HEK293 (cell line): ENCODE data around the gene MRPL28.
A peak's percentile ranks its signal among the peaks of the same experiment; 100 is the strongest.

Experiments
- CTCF ChIA-PET: fragments of 350-600 bp; formaldehyde crosslinking; extraction: SDS; loops from one replicate; lab custom pipeline; 2021; ENCODE audit warnings: antibody characterized with exemption; lab: Yijun Ruan, JAX
- POLR2A ChIA-PET: fragments of 300-600 bp; formaldehyde crosslinking; extraction: SDS; loops from one replicate; lab custom pipeline; 2020; ENCODE audit warnings: antibody characterized with exemption, inconsistent platforms; lab: Yijun Ruan, JAX
- H3K27ac ChIP-seq: fragments of 200-500 bp; sonication (Bioruptor generic); 2 replicates; pipeline ENCODE4 v1.5.1; 2014; ENCODE audit warnings: low read depth, low read length, control low read depth, inconsistent platforms; ENCODE audit errors: extremely low read depth
- H3K36me3 ChIP-seq, 2 experiments: fragments of 200-500 bp in 1 of 2; sonication (Bioruptor generic) in 1 of 2; 1 replicate in 1 of 2; 2 replicates in 1 of 2; pipeline ENCODE4 v1.5.1; 2014 to 2017; ENCODE audit warnings: inconsistent platforms in 2 of 2, low read length in 2 of 2; ENCODE audit not compliant: control insufficient read depth in 2 of 2, insufficient read depth in 1 of 2
- H3K4me1 ChIP-seq: fragments of 200-500 bp; sonication (Bioruptor generic); 2 replicates; pipeline ENCODE4 v1.5.1; 2014; ENCODE audit warnings: mild to moderate bottlenecking, low read length, inconsistent platforms; ENCODE audit not compliant: control insufficient read depth, insufficient read depth
- H3K4me3 ChIP-seq: 2 replicates; pipeline ENCODE4 v1.5.1; 2011; ENCODE audit warnings: low read depth, mild to moderate bottlenecking, control low read depth, low read length, moderate library complexity
- H3K9me3 ChIP-seq: fragments of 200-500 bp; sonication (Bioruptor generic); 2 replicates; pipeline ENCODE4 v1.5.1; 2014; ENCODE audit warnings: low read depth, low read length, inconsistent platforms; ENCODE audit not compliant: control insufficient read depth, insufficient read depth
- BCL11B ChIP-seq: fragments of 450-650 bp; formaldehyde crosslinking; IDR thresholded peaks from 2 replicates; pipeline ENCODE4 v1.5.1; 2016; ENCODE audit warnings: low read depth, missing biosample characterization, missing genetic modification characterization
- FEZF1 ChIP-seq: fragments of 450-650 bp; formaldehyde crosslinking; IDR thresholded peaks from 2 replicates; pipeline ENCODE4 v1.5.1; 2016; ENCODE audit warnings: missing biosample characterization, missing genetic modification characterization
- HOXA7 ChIP-seq: sonication (generic); formaldehyde crosslinking; IDR thresholded peaks from 2 replicates; pipeline ENCODE4 v1.8.1; 2022; ENCODE audit warnings: missing genetic modification reagents, borderline replicate concordance
- IKZF3 ChIP-seq: fragments of 450-650 bp; IDR thresholded peaks from 2 replicates; pipeline ENCODE4 v1.5.0; 2018; ENCODE audit warnings: missing biosample characterization, mild to moderate bottlenecking, missing genetic modification characterization, moderate library complexity
- RBAK ChIP-seq: fragments of 450-650 bp; formaldehyde crosslinking; IDR thresholded peaks from 2 replicates; pipeline ENCODE4 v1.5.1; 2016; ENCODE audit warnings: missing biosample characterization, missing genetic modification characterization
- REPIN1 ChIP-seq: fragments of 450-650 bp; formaldehyde crosslinking; IDR thresholded peaks from 2 replicates; pipeline ENCODE4 v1.5.1; 2017; ENCODE audit warnings: missing biosample characterization, missing genetic modification characterization, low read depth
- SALL2 ChIP-seq: fragments of 450-650 bp; formaldehyde crosslinking; IDR thresholded peaks from 2 replicates; pipeline ENCODE4 v1.5.0; 2017; ENCODE audit warnings: missing biosample characterization, mild to moderate bottlenecking, missing genetic modification characterization, borderline replicate concordance
- YY2 ChIP-seq: fragments of 450-650 bp; formaldehyde crosslinking; IDR thresholded peaks from 2 replicates; pipeline ENCODE4 v1.5.1; 2016; ENCODE audit warnings: missing biosample characterization, missing genetic modification characterization
- ZBTB49 ChIP-seq: fragments of 450-650 bp; formaldehyde crosslinking; IDR thresholded peaks from 2 replicates; pipeline ENCODE4 v1.5.1; 2016; ENCODE audit warnings: missing biosample characterization, missing genetic modification characterization, low read depth
- ZFP37 ChIP-seq: fragments of 450-650 bp; formaldehyde crosslinking; IDR thresholded peaks from 2 replicates; pipeline ENCODE4 v1.5.1; 2016; ENCODE audit warnings: missing biosample characterization, missing genetic modification characterization
- ZIC2 ChIP-seq: fragments of 450-650 bp; formaldehyde crosslinking; IDR thresholded peaks from 2 replicates; pipeline ENCODE4 v1.5.1; 2016; ENCODE audit warnings: missing biosample characterization, missing genetic modification characterization
- ZNF174 ChIP-seq: fragments of 450-650 bp; formaldehyde crosslinking; IDR thresholded peaks from 2 replicates; pipeline ENCODE4 v1.5.0; 2017; ENCODE audit warnings: missing biosample characterization, mild to moderate bottlenecking, missing genetic modification characterization
- ZNF23 ChIP-seq: fragments of 450-650 bp; formaldehyde crosslinking; IDR thresholded peaks from 2 replicates; pipeline ENCODE4 v1.5.1; 2016; ENCODE audit warnings: missing biosample characterization, missing genetic modification characterization, borderline replicate concordance
- ZNF239 ChIP-seq: fragments of 450-650 bp; formaldehyde crosslinking; IDR thresholded peaks from 2 replicates; pipeline ENCODE4 v1.5.1; 2016; ENCODE audit warnings: missing biosample characterization, missing genetic modification characterization
- ZNF350 ChIP-seq: fragments of 450-650 bp; formaldehyde crosslinking; IDR thresholded peaks from 2 replicates; pipeline ENCODE4 v1.5.0; 2017; ENCODE audit warnings: missing biosample characterization, mild to moderate bottlenecking, missing genetic modification characterization
- ZNF354C ChIP-seq: fragments of 450-650 bp; formaldehyde crosslinking; IDR thresholded peaks from 2 replicates; pipeline ENCODE4 v1.5.1; 2016; ENCODE audit warnings: missing biosample characterization, missing genetic modification characterization, low read depth, borderline replicate concordance
- ZNF37A ChIP-seq: fragments of 450-650 bp; IDR thresholded peaks from 2 replicates; pipeline ENCODE4 v1.5.1; 2018; ENCODE audit warnings: missing biosample characterization, missing genetic modification characterization
- ZNF530 ChIP-seq: fragments of 450-650 bp; formaldehyde crosslinking; IDR thresholded peaks from 2 replicates; pipeline ENCODE4 v1.5.1; 2016; ENCODE audit warnings: low read depth, missing biosample characterization, missing genetic modification characterization
- ZNF549 ChIP-seq: fragments of 450-650 bp; IDR thresholded peaks from 2 replicates; pipeline ENCODE4 v1.5.1; 2018; ENCODE audit warnings: missing biosample characterization, missing genetic modification characterization, mild to moderate bottlenecking, inconsistent platforms, moderate library complexity
- ZNF555 ChIP-seq: fragments of 450-650 bp; formaldehyde crosslinking; conservative IDR thresholded peaks from 2 replicates; pipeline ENCODE4 v1.5.1; 2017; ENCODE audit warnings: missing biosample characterization, mild to moderate bottlenecking, missing genetic modification characterization, inconsistent platforms
- ZNF660 ChIP-seq: fragments of 450-650 bp; IDR thresholded peaks from 2 replicates; pipeline ENCODE4 v1.5.1; 2018; ENCODE audit warnings: missing biosample characterization, mild to moderate bottlenecking, missing genetic modification characterization
- ZNF701 ChIP-seq: fragments of 450-650 bp; formaldehyde crosslinking; IDR thresholded peaks from 2 replicates; pipeline ENCODE4 v1.5.1; 2016; ENCODE audit warnings: missing biosample characterization, missing genetic modification characterization
- ZNF785 ChIP-seq: fragments of 450-650 bp; formaldehyde crosslinking; IDR thresholded peaks from 2 replicates; pipeline ENCODE4 v1.5.1; 2016; ENCODE audit warnings: missing biosample characterization, missing genetic modification characterization
- ZNF792 ChIP-seq: fragments of 450-650 bp; formaldehyde crosslinking; IDR thresholded peaks from 2 replicates; pipeline ENCODE4 v1.5.1; 2016; ENCODE audit warnings: missing biosample characterization, missing genetic modification characterization
- ZNF830 ChIP-seq: fragments of 450-650 bp; IDR thresholded peaks from 2 replicates; pipeline ENCODE4 v1.5.0; 2018; ENCODE audit warnings: missing biosample characterization, missing genetic modification characterization, low read depth, mild to moderate bottlenecking, moderate library complexity
- ZNF837 ChIP-seq: fragments of 450-650 bp; formaldehyde crosslinking; IDR thresholded peaks from 2 replicates; pipeline ENCODE4 v1.5.1; 2016; ENCODE audit warnings: missing biosample characterization, missing genetic modification characterization
- ZNF843 ChIP-seq: fragments of 450-650 bp; formaldehyde crosslinking; IDR thresholded peaks from 2 replicates; pipeline ENCODE4 v1.5.1; 2016; ENCODE audit warnings: missing biosample characterization, missing genetic modification characterization
- TF ChIP-seq, protein P1 (sequence below): fragments of 450-650 bp; formaldehyde crosslinking; IDR thresholded peaks from 2 replicates; pipeline ENCODE4 v1.5.1; 2016; ENCODE audit warnings: missing biosample characterization, missing genetic modification characterization, low read depth
- TF ChIP-seq, protein P2 (sequence below): fragments of 450-650 bp; formaldehyde crosslinking; IDR thresholded peaks from 2 replicates; pipeline ENCODE4 v1.5.1; 2016; ENCODE audit warnings: missing biosample characterization, missing genetic modification characterization

Gene MRPL28

GRCh38 chr16:404971-405486 is 34.7 kb upstream of the MRPL28 start:
- ChIA-PET POLR2A (no interaction called here), CTCF (interaction anchor here (0.7 kb wide), 1 partner anchor 11 kb away, joined by 4 read pairs; no protein-coding TSS in a partner anchor)
- Histone ChIP-seq H3K36me3 (peaks cover 0 to 9% of the 10 kb centered on the region in 2 experiments; a peak in 2 of 3 replicates), H3K4me1 (no peaks in the 10 kb centered on the region), H3K4me3 (no peak overlapping the region), H3K27ac (no peak overlapping the region), H3K9me3 (no peaks in the 10 kb centered on the region)
- TF ChIP-seq ZNF837 (tag by site-specific recombination) (no peak), ZIC2 (tag by site-specific recombination) (peak; percentile 49; the same call in 1 of the 2 replicates)

DNA sequence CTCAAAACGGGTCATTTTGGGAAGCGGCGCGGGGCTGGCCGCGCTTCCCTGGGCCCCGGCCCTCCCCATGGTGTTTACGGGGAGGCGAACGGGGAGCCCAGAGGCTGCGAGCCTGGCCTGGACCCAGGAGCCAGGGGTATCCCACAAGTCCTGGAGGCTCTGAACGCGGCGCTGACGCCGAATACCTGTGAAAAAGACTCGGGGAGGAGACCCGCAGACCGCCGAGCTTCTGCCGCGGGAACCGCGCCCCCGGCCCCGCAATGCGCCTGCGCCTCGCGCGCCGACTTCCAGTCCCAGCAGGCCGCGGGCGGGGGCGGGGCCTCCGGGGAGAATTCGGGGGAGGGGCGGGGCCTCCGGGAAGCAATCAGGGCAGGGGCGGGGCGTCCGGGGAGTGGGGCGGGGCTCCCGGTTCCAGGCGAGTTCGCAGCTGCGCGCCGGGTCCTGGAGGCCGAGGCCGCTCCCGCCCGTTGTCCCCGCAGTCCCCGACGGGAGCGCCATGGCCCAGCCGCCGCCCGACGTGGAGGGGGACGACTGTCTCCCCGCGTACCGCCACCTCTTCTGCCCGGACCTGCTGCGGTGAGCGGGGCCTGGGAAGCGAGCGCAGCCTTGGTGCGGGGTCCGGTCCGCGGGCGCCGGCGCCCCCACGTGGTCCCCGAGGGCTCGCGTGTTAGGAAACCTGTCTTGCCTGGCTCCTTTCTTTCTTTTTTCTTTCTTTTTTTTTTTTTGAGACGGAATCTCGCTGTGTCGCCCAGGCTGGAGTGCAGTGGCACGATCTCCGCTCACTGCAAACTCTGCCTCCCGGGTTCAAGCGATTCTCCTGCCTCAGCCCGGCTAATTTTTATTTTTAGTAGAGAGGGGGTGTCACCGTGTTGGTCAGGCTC is 31.4 kb upstream of the MRPL28 start, which contains the start of gene DECR2:
Gene DECR2, plus strand, starts transcription at position 418 of the 881 bp plus-strand sequence. Its CDS starts 79 bp downstream, at position 497.
- POLR2A ChIA-PET: interaction anchor here (0.6 to 1.8 kb wide), 15 partner anchors 10 to 628 kb away, joined by 3 to 14 read pairs (median 4); partner anchors contain the start of genes CAPN15, MRPL28 and RAB11FIP3
- Histone ChIP-seq H3K27ac (peak within 1 kb of the TSS; percentile 90), H3K4me1 (no peaks in the 10 kb centered on the region), H3K9me3 (no peaks in the 10 kb centered on the region), H3K36me3 (peaks cover 0 to 27% of the 10 kb centered on the region in 2 experiments; a peak in 2 of 3 replicates), H3K4me3 (peak within 1 kb of the TSS; percentile 81)
- CTCF ChIA-PET: interaction anchor here (0.6 to 0.7 kb wide), 3 partner anchors 8 to 28 kb away, joined by 3 read pairs; no protein-coding TSS in a partner anchor
- TF ChIP-seq ZNF792 (tag by site-specific recombination): no peak
- TF ChIP-seq FEZF1 (tag by site-specific recombination): no peak
- TF ChIP-seq ZNF660 (tag by site-specific recombination): peak; percentile 57
- no peak for TF ChIP-seq RBAK (tag by site-specific recombination)
- TF ChIP-seq ZBTB49 (tag by site-specific recombination): no peak
- no peak for TF ChIP-seq ZNF555 (tag by site-specific recombination)
- no peak for TF ChIP-seq ZNF174 (tag by site-specific recombination)
- TF ChIP-seq, protein P1, sequence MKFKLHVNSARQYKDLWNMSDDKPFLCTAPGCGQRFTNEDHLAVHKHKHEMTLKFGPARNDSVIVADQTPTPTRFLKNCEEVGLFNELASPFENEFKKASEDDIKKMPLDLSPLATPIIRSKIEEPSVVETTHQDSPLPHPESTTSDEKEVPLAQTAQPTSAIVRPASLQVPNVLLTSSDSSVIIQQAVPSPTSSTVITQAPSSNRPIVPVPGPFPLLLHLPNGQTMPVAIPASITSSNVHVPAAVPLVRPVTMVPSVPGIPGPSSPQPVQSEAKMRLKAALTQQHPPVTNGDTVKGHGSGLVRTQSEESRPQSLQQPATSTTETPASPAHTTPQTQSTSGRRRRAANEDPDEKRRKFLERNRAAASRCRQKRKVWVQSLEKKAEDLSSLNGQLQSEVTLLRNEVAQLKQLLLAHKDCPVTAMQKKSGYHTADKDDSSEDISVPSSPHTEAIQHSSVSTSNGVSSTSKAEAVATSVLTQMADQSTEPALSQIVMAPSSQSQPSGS (tag by site-specific recombination): no peak
- TF ChIP-seq ZNF843 (tag by site-specific recombination): peak; percentile 61; the same call in 1 of the 2 replicates
- no peak for TF ChIP-seq ZNF530 (tag by site-specific recombination)
- TF ChIP-seq REPIN1: peak; percentile 56
- no peak for TF ChIP-seq ZNF37A (tag by site-specific recombination)
- 0 out of 2 replicates have a peak, but pooled peaks have one; percentile 22 for TF ChIP-seq ZFP37
- no peak for TF ChIP-seq HOXA7 (CRISPR knock-in tag)
- no peak for TF ChIP-seq SALL2 (tag by site-specific recombination)
- peak; percentile 71; the same call in 1 of the 2 replicates for TF ChIP-seq BCL11B (tag by site-specific recombination)
- TF ChIP-seq ZNF23: no peak
- TF ChIP-seq YY2 (tag by site-specific recombination): peak; percentile 32
- no peak for TF ChIP-seq ZNF701
- TF ChIP-seq ZNF785 (tag by site-specific recombination): no peak
- TF ChIP-seq ZNF239 (tag by site-specific recombination): peak; percentile 50; the same call in 1 of the 2 replicates
- TF ChIP-seq IKZF3 (tag by site-specific recombination): peak; percentile 17; the same call in 1 of the 2 replicates
- no peak for TF ChIP-seq ZNF830 (tag by site-specific recombination)
- no peak for TF ChIP-seq ZNF549 (tag by site-specific recombination)
- no peak for TF ChIP-seq ZNF350 (tag by site-specific recombination)
- TF ChIP-seq ZNF354C (tag by site-specific recombination): no peak
- TF ChIP-seq, protein P2, sequence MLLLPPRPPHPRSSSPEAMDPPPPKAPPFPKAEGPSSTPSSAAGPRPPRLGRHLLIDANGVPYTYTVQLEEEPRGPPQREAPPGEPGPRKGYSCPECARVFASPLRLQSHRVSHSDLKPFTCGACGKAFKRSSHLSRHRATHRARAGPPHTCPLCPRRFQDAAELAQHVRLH (tag by site-specific recombination): peak; percentile 77
